GM13976 (cell line): Measurements from ENCODE around the gene STOX2.

Experiments used
- DNase-seq: peaks from one replicate; pipeline ENCODE4 v3.0.0; 2012; ENCODE audit warnings: low spot score
- CTCF ChIP-seq: IDR thresholded peaks from 2 replicates; pipeline ENCODE4 v1.5.1; 2012; ENCODE audit warnings: borderline replicate concordance, mild to moderate bottlenecking; ENCODE audit not compliant: insufficient read depth; ENCODE audit errors: extremely low read depth, missing control alignments, control extremely low read depth
- in situ Hi-C: fragments of 300-500 bp; cut with MboI; formaldehyde crosslinking; loops from one replicate; pipeline ENCODE4 v1.12.0; 2022; ENCODE audit warnings: low sequenced_read_pairs, mixed read lengths, inconsistent platforms; ENCODE audit not compliant: unreplicated experiment

The STOX2 gene

GRCh38 chr4:183924362-183925044 lies 19.4 kb downstream of the STOX2 start:
- no peak for DNase-seq
- no peak for TF ChIP-seq CTCF
- in situ Hi-C loops: no loop called here

GRCh38 chr4:183926950-183927349 lies 21.8 kb downstream of the STOX2 start:
- TF ChIP-seq CTCF: no peak
- in situ Hi-C loops: no loop called here
- no peak for DNase-seq

GRCh38 chr4:183932576-183932975 lies 27.5 kb downstream of the STOX2 start:
- in situ Hi-C loops: no loop called here
- no peak for DNase-seq
- no peak for TF ChIP-seq CTCF

- TF ChIP-seq CTCF: no peak
- in situ Hi-C loops: no loop called here
- no peak for DNase-seq
These were observed 29.7 kb downstream of the STOX2 start for GRCh38 chr4:183934761-183935160.

GRCh38 chr4:183935355-183936005 lies 30.4 kb downstream of the STOX2 start:
- no peak for DNase-seq
- no peak for TF ChIP-seq CTCF
- in situ Hi-C loops: no loop called here

GRCh38 chr4:183936047-183936446 lies 30.9 kb downstream of the STOX2 start:
- no peak for TF ChIP-seq CTCF
- DNase-seq: no peak
- in situ Hi-C loops: no loop called here
